HL-60 (cell line): Measurements from ENCODE around the gene SLC35E4.

Source experiments
- CTCF ChIP-seq: IDR thresholded peaks from one replicate; pipeline ENCODE4 v1.5.1; 2011; ENCODE audit warnings: low read length, control low read depth, inconsistent platforms; ENCODE audit not compliant: insufficient read depth
- GABPA ChIP-seq: IDR thresholded peaks from 2 replicates; pipeline ENCODE4 v1.6.1; 2012; ENCODE audit warnings: low read depth
- POLR2AphosphoS5 ChIP-seq: IDR thresholded peaks from 2 replicates; pipeline ENCODE4 v1.6.1; 2012; ENCODE audit warnings: low read depth
- REST ChIP-seq: IDR thresholded peaks from 2 replicates; pipeline ENCODE4 v1.6.1; 2012; ENCODE audit warnings: low read depth; ENCODE audit not compliant: insufficient replicate concordance
- SPI1 ChIP-seq: IDR thresholded peaks from 2 replicates; pipeline ENCODE4 v1.6.1; 2012; ENCODE audit warnings: low read depth, mild to moderate bottlenecking, borderline replicate concordance

GRCh38 chr22:30610299-30610698 is 25.3 kb upstream of the SLC35E4 start:
- TF ChIP-seq CTCF = no peak
- TF ChIP-seq POLR2AphosphoS5 = no peak
- TF ChIP-seq REST = no peak
- no peak for TF ChIP-seq GABPA
- no peak for TF ChIP-seq SPI1
